ENCODE measurements around the gene SPPL2B. TPM values are rescaled to one million over a fixed set of nuclear protein-coding genes. Genes with fewer than 3 reads are reported as not detected.

SPPL2B gene
- total RNA-seq, 1 experiment from 2014 or later, result 8.8 TPM

GRCh38 chr19:2317756-2318155 is 10.7 kb upstream of the SPPL2B start:
- in situ Hi-C loops (cut with HindIII; ENCODE audit: low pct_unique_long_range_greater_than_20kb, low sequenced_read_pairs), result no loop called here
- no peak for DNase-seq (ENCODE audit: low read depth, low spot score)

GRCh38 chr19:2318923-2319322 is 9.6 kb upstream of the SPPL2B start:
- DNase-seq (ENCODE audit: low read depth, low spot score), result no peak
- in situ Hi-C loops (cut with HindIII; ENCODE audit: low pct_unique_long_range_greater_than_20kb, low sequenced_read_pairs), result no loop called here

- in situ Hi-C loops (cut with HindIII; ENCODE audit: low pct_unique_long_range_greater_than_20kb, low sequenced_read_pairs), result no loop called here
- DNase-seq (ENCODE audit: low read depth, low spot score), result no peak
Measured at GRCh38 chr19:2319551-2319950, 8.9 kb upstream of the SPPL2B start.

GRCh38 chr19:2320049-2320448 is 8.4 kb upstream of the SPPL2B start:
- no peak for DNase-seq (ENCODE audit: low read depth, low spot score)
- in situ Hi-C loops (cut with HindIII; ENCODE audit: low pct_unique_long_range_greater_than_20kb, low sequenced_read_pairs), result no loop called here

- in situ Hi-C loops (cut with HindIII; ENCODE audit: low pct_unique_long_range_greater_than_20kb, low sequenced_read_pairs), result no loop called here
Measured at GRCh38 chr19:2320939-2321338, 7.5 kb upstream of the SPPL2B start.

GRCh38 chr19:2321565-2322283 is 6.8 kb upstream of the SPPL2B start:
- in situ Hi-C loops (cut with HindIII; ENCODE audit: low pct_unique_long_range_greater_than_20kb, low sequenced_read_pairs), result no loop called here
- DNase-seq (ENCODE audit: low read depth, low spot score), result no peak

More at GRCh38 chr19:2320939-2321338, 7.5 kb upstream of the SPPL2B start:
- no peak for DNase-seq (ENCODE audit: low read depth, low spot score)

GRCh38 chr19:2323707-2324106 is 4.8 kb upstream of the SPPL2B start:
- DNase-seq (ENCODE audit: low read depth, low spot score), result no peak
- in situ Hi-C loops (cut with HindIII; ENCODE audit: low pct_unique_long_range_greater_than_20kb, low sequenced_read_pairs), result no loop called here

- no peak for DNase-seq (ENCODE audit: low read depth, low spot score)
- in situ Hi-C loops (cut with HindIII; ENCODE audit: low pct_unique_long_range_greater_than_20kb, low sequenced_read_pairs), result no loop called here
Measured at GRCh38 chr19:2324220-2324948, 4.1 kb upstream of the SPPL2B start.

- no peak for DNase-seq (ENCODE audit: low read depth, low spot score)
- in situ Hi-C loops (cut with HindIII; ENCODE audit: low pct_unique_long_range_greater_than_20kb, low sequenced_read_pairs), result no loop called here
Measured at GRCh38 chr19:2325281-2326046, 3.0 kb upstream of the SPPL2B start.

GRCh38 chr19:2326699-2327360 is 1.7 kb upstream of the SPPL2B start:
- peak; percentile 32 for DNase-seq (ENCODE audit: low read depth, low spot score)
- in situ Hi-C loops (cut with HindIII; ENCODE audit: low pct_unique_long_range_greater_than_20kb, low sequenced_read_pairs), result no loop called here

- DNase-seq (ENCODE audit: low read depth, low spot score), result peak; percentile 80
- in situ Hi-C loops (cut with HindIII; ENCODE audit: low pct_unique_long_range_greater_than_20kb, low sequenced_read_pairs), result no loop called here
Measured at GRCh38 chr19:2327773-2328400, 597 bp upstream of the SPPL2B start.

GRCh38 chr19:2329149-2329478 is 630 bp downstream of the SPPL2B start:
- in situ Hi-C loops (cut with HindIII; ENCODE audit: low pct_unique_long_range_greater_than_20kb, low sequenced_read_pairs), result no loop called here
- DNase-seq (ENCODE audit: low read depth, low spot score), result no peak

GRCh38 chr19:2329501-2329916 is 1.0 kb downstream of the SPPL2B start:
- in situ Hi-C loops (cut with HindIII; ENCODE audit: low pct_unique_long_range_greater_than_20kb, low sequenced_read_pairs), result no loop called here

GRCh38 chr19:2330255-2330631 is 1.8 kb downstream of the SPPL2B start:
- no peak for DNase-seq (ENCODE audit: low read depth, low spot score)
- in situ Hi-C loops (cut with HindIII; ENCODE audit: low pct_unique_long_range_greater_than_20kb, low sequenced_read_pairs), result no loop called here

More at GRCh38 chr19:2329501-2329916, 1.0 kb downstream of the SPPL2B start:
- no peak for DNase-seq (ENCODE audit: low read depth, low spot score)

GRCh38 chr19:2330632-2331284 is 2.3 kb downstream of the SPPL2B start:
- in situ Hi-C loops (cut with HindIII; ENCODE audit: low pct_unique_long_range_greater_than_20kb, low sequenced_read_pairs), result no loop called here

GRCh38 chr19:2331601-2332246 is 3.2 kb downstream of the SPPL2B start:
- peak; percentile 13 for DNase-seq (ENCODE audit: low read depth, low spot score)
- in situ Hi-C loops (cut with HindIII; ENCODE audit: low pct_unique_long_range_greater_than_20kb, low sequenced_read_pairs), result no loop called here

More at GRCh38 chr19:2330632-2331284, 2.3 kb downstream of the SPPL2B start:
- DNase-seq (ENCODE audit: low read depth, low spot score), result no peak
